ENCODE data around the gene XXYLT1. TPM values are rescaled to one million over a fixed set of nuclear protein-coding genes. Genes with fewer than 3 reads are reported as not detected.
A peak's percentile ranks its signal among the peaks of the same experiment; 100 is the strongest.

XXYLT1 gene
- total and polyA plus RNA-seq, 9 of the 15 experiments (the other 6 are each of a cell fraction or from before 2014, with no cell fraction given), result 1.9 to 18.9 (median 15.0) TPM

GRCh38 chr3:195259475-195260279 lies 11.3 kb downstream of the XXYLT1 start (continued):
- peak; percentile 86 for TF ChIP-seq REST (IDR thresholded peaks at IDR 0.05; ENCODE audit: borderline replicate concordance)
- 0 out of 2 replicates have a peak, but pooled peaks have one; percentile 47 for TF ChIP-seq REST (CRISPR knock-in tag; IDR thresholded peaks at IDR 0.05; ENCODE audit: low read depth)
- no peak for TF ChIP-seq ZNF239 (CRISPR knock-in tag; IDR thresholded peaks at IDR 0.05)
- TF ChIP-seq NR2F6 (CRISPR knock-in tag; IDR thresholded peaks at IDR 0.05), result no peak
- TF ChIP-seq CREB1 (IDR thresholded peaks at IDR 0.05), result no peak
- TF ChIP-seq CREB1 (CRISPR knock-in tag; IDR thresholded peaks at IDR 0.05), result no peak; the same call in 1 of the 2 replicates
- no peak for TF ChIP-seq OTX1 (CRISPR knock-in tag; IDR thresholded peaks at IDR 0.05)
- TF ChIP-seq THAP12 (CRISPR knock-in tag; IDR thresholded peaks at IDR 0.05), result no peak
- peak; percentile 78 for TF ChIP-seq PRDM10 (IDR thresholded peaks at IDR 0.05; ENCODE audit: partially characterized antibody)
- TF ChIP-seq ERF (CRISPR knock-in tag; IDR thresholded peaks at IDR 0.05), result peak; percentile 69; the same call in 1 of the 2 replicates
- no peak for TF ChIP-seq MCM2 (IDR thresholded peaks at IDR 0.05; ENCODE audit: low read depth)
- no peak for TF ChIP-seq BRF1 (IDR thresholded peaks at IDR 0.05; ENCODE audit: borderline replicate concordance, extremely low read depth, insufficient read length)
- no peak; the same call in 1 of the 2 replicates for TF ChIP-seq ZC3H4 (CRISPR knock-in tag; IDR thresholded peaks at IDR 0.05; ENCODE audit: borderline replicate concordance)

All from K562 (cell line).